GM19455 (cell line): Measurements from ENCODE around the gene CTBP2.
"Not testable (repeated sequence)": the region's sequence is repeated elsewhere in the genome, so short reads cannot be mapped to it uniquely, and the experiment has no call there.

Experiments used
- ATAC-seq: cut with Tn5 transposase; IDR thresholded peaks from one replicate; pipeline ENCODE4 v1.9.1; 2021; ENCODE audit not compliant: unreplicated experiment

CTBP2 gene

DNA sequence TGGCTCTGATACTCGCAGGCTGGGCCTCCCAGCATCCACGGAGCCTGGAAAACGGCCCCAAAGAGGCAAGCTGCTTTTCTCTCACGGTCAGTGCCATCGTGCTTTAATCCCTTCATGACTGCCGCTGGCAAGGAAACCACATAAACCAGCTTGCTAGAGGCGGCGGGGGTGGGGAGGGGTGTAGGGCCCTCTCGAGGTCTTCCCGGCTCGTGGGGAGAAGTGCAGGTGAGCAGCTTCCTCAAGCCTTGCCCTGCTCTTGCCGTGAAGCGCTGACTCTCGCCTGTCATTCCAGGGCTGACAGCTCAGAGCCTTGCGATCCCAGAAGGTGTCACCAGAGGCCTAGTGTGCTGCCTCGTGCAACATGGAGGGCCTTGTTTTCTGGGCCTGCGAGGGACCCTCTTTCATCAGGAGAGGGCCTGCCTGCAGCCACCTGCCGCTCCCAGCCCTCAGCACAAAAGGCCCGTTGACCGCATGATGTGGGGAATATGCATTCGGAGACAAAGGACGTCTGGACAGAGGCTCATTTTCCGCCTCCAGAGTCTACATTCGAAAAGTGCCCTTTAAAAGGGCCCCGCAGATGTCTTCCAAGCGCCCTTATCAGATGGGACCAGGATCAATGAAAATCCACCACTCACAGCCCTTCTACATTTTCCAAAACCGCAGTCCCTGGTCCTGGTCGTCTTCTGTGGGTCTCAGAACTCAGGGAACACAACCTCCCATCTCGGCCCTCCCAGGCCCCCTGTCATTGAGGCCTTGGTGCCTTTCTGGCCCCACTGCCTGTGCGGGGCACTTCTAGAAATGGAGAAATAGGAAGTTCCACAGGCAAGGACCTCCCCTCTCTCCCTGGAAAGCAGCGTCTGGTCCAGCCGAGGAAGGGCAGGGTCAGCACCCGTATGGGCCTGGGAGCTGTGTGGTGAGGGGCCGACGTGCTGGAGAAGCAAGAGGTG is 159.7 kb downstream of the CTBP2 start:
- ATAC-seq: no peak

DNA sequence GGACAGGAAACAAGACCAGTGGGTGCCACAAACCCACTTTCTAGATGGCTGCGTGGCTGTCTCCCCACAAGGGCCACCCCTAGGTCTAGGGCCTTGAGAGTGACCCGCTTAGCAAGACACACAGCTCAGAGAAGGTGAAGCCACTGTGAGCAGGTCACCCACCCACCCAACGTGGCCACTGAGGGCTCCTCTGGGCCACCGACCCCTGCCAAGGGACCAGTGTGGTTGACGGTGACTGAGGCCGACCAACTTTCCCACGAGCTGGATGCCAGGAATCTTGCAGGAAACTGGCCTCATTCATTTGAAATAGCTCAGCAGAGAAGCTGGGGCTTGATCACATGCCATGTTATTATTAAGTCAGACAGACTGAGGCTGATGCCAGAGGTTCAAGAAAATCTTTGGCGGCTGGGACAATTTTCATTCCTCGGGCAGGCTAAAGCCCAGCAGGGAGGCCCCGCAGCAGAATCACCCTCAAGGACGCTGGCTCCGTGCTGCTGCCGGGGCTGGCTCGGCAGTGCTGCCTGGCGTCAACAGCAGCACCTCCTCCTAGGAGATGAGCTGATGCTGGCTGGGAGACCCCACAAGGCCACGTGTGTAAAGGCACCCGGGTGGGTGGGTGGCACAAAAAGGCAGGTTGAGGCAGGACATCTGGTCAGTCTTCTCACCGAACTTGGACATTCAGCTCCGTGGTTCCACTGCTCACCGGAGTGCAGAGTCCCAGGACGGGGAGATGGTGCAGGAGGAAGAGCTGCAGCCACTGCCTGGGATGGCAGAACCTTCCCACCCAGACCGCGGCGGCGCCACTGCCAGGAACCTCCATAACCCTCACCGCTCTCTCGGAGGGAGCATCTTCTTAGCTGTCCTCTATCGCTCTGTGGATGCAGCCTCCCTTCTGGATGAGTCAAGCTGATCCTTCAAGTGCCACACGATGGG is 160.7 kb downstream of the CTBP2 start:
- no peak for ATAC-seq

DNA sequence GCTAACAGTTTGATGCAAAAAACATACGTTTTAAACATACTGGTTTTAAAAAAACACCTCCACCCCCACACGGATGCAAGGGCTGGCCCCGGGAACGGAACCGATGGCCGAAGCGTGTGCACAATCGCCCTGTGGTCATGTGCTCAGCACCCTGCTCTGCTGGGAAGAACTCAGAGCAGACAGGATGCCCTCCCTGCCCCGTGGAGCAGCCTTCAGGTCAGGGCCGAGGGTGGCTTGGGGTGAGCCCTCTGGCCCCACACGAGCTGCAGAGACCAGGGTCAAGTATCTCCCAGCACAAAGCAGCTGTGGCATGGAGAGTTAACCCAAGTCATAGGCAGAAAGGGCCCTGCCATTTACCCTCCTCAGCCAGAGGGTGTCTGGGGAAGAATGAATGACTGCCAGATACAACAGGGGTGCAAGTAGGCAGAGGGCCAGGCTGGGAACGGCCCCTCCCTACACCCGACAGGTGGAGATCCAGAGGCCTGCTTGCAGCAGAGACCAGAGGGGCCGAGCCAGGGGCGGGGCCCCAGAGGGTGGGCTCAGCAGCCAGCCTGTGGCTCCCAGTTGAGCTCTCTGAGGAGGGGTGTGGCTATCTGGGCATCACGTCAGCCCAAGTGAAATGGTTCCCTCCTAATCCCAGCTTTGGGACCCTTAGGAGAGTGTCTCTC is 161.6 kb downstream of the CTBP2 start:
- ATAC-seq: no peak

DNA sequence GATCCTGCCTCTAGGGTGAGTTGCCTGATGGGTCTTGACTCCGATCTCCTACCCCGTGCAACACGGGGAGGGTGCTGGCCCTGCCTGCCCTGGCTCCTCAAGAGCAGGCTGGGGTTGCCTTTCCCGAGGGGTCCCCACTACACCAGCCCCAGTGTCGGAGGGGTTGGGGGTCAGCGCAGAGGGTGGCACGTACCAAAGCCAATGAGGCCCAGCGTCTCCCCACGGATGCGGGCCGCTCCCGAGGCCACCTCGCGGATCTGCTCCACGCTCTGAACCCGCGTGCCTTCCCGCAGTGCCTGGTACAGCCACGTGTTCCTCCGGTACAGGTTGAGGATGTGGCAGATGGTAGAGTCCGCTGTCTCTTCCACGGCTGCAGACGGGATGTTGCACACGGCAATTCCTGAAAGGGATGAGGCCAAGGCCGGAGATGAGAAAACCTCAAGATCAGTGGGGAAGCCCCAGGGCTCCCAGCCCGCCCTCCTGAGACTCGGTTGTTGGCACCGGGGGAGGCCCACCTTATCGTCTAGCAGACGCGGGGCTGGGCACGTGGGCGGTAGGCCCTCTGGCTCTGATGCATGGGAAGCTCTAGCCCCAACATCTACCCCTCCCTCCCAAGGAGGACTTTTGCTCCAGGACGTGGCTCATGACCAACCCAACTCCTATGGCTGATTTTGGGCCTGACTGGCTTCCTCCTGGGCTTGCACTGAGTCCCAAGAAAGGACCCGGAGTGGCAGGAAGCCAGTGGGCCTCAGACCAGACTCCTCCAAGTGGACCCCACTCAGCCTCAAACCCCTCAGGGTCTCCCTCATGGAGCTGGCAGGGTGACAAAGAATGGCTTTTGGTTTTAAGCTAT is 162.4 kb downstream of the CTBP2 start:
- no peak for ATAC-seq

DNA sequence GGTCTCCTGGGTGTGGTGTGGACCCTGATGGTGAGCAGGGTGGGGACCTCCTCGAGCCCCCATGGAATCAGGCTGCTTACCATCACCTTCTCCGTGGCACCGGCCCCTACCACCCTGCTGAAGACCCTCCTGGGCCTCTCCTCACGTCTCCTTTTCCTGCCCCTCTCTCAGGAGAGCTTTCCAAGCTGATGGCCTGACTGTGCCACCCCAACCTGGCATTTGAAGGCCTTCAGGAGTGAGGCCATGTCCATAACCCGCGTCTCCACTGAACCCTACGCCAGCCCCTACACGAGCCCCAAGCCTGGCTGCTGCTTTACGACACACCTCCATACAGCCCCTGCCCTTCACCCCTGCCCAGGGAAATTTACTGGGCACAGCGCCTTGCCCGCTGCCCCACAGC is 163.1 kb downstream of the CTBP2 start:
- ATAC-seq: no peak

DNA sequence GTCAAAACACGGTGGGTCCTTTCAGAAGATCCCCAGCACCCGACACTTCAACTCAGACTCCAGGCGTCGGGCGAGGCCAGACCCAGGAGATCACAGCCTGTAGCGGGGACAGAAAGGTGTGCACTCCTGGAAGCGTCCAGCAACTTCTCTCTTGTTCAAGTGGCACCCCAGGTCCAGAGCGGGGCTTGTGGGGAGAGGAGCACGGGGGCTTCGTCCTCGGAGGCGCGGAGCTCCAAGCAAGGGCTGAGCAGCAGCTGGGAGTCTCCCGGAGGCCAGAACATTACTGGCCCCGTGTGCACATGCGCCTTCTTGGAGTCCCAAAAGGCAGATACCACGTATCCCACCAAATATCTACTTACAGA is 163.5 kb downstream of the CTBP2 start:
- no peak for ATAC-seq

DNA sequence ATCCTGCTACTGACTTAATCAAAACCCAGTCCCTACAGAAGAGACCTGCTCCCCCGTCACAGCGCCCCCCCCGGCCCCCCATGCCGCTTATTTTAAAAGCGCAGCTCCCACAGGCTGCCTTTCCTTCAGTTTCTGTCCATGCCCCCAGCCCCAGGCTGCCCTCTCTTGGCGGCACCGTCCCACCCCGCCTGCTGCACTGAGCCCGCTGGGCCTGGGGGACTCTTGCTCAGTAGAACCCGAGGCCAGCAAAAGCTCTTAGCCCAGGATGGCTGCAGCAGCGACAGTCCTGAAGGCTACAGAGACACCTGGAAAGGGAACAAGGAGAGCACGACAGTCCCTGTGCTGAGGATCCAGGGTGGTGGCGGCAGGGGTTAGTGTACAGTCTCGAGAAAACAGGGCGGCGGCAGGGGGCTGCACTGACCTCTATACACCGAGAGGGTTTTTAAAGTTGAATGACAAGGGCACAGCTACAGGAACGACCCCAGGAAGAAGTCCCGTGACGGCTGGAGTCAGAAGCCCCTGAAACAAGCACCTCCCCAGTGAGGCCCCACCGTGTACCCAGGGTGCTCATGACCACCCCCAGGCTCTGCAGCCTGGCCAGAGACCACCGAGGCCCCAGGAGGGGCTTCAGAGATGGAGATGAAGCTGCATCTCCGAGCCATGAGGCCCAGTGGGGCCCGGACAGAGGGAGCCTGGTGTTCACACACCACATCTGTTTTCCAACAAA is 164.1 kb downstream of the CTBP2 start:
- no peak for ATAC-seq

DNA sequence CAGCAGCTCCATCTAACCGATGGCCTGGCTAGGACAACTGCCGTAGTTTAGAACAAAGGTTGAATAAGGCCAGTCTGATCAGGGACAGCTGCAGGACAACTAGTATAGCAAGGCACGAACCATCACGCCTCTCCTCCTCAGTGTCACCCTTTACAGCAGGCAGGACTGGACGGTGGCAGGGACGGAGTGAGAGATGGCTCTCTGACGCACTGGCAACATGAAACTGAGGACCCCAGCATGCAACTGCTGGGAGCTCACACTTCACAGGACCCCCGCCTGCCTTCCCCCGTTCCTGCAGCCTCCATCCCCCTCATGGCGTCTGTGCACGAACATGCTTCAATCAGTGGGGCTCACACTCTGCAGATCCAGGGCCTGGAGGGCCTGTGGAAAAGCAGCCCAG is 164.8 kb downstream of the CTBP2 start:
- ATAC-seq: no peak

DNA sequence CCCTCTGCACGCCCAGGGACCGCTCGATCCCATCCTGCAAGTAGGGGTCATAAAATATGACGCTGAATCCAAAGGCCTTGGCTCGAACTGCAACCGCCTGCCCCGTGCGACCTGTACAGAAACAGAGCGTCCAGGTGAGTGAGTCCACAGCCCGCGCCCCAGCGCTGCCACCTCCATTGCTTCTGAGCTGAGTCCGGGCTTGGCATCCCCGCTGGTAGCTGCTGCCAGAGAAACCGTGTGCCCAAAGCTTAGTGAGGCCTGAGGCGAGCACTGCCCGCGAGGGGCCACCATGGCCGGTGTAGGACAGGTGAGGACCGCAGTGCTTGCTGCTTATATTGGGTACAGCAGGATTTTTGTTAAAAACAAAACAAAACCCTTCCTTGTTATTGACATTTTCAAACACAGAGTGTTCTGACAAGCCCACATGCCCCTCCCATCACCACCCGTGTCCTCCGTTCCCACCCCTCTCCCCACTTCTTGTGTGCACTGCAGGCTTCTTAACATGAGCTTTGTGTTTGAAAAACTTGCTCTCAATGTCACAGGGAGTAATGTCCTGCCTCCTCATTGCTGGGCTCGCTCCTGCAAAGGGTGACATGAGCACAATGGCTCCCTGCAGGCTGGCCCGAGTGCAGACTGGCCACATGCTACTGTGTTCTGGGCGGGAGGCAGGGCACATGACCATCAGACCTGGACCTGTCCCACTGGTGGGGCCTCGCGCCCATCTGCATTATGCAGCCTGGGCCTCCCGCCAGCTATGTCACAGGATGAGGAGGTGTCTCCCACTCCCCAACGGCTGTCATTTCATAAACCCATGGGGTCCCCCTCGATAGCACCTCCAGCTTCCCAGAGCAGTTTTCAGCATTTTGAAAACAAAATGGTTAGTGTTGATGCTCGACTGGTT is 165.5 kb downstream of the CTBP2 start:
- no peak for ATAC-seq

DNA sequence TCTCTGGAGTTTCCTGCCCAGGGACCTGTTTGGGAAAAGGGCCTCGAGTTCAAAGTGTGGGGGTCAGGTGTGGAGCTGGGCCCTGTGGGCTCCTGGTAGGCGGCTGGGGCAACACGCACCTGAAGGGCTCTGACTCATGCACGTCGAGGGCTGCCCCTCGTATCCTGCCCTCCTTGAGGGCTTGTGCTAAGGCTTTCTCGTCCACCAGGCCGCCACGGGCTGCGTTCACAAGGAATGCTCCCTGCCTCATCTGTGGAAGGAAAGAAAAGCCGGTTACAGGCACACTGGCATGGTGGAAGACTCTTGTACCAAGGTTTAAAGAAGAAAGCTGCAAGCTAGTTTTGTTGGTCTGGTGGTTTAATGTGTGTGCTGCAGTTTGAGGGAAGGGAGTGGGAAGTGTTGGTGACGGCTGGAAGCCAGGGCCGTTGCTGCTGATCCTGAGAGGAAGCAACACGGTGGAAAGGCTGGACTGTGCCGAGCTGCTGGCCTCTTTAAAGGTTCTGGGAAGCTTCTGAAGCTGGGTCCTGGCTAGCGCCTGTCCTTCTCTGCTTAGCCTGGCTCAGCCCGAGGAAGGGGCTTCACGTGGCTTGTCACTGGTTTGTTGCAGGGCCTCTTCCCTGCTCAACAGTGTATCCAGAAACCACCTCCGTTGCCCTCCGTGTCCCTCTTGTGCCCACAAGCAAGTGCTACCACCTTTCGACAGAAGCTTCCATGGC is 166.5 kb downstream of the CTBP2 start:
- no peak for ATAC-seq

DNA sequence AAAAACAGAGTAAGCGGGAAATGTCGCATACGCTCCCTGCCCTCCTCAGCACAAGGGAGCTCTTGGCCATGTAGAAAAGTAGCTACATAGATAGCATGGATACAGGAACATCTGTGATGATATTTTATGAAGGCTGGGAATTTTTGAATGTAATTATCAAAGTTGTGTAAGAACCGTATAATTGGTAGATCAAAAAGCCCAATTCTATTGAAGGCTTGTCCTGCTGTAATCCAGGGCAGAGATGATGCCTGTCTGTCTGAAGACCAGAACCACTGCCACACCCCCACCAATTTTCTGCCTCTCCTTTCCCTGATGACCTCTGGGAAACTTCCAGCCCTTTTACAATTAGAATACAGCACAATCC is 167.0 kb downstream of the CTBP2 start:
- ATAC-seq: no peak

DNA sequence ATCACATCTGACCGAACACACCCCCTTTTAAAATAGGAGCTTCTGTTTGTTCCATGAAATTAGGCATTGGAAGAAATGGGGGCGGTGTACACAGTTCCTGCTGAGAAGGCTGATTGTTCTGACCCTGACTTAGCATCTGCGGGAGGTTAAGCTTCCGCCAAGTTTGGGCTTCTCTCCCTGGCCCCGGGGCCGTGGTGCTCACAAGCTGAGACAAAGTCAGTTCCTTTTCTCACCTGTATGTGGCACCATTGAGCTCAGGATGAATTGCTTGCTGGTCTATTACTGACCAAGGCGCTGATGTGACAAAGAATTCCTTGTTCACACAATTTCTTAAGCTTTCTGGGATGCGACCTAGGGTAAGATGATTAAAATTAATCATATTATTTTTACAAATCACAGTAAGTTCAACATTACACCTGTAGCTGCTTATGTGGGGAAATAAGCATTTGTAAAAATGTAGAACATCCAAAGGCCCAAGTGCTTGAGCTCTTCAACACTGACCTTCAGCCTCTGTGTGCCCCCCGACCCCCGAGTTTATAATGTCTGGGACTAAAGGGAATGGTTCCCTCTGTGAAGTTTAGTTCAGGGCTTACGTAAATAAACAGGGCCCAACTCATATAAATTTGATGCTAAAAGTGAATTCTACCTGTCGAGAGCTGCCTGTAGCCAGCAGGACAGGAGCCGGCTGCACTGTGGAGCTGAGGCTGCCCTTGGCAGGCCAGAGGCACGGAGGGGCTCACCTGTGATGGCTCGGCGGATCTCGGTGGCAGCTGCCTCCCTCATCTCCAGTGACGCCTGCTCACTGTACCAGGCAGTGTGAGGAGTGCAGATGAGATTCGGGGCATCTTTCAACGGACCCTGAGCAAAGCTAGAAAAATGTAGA is 167.7 kb downstream of the CTBP2 start:
- ATAC-seq: peak; percentile 66

DNA sequence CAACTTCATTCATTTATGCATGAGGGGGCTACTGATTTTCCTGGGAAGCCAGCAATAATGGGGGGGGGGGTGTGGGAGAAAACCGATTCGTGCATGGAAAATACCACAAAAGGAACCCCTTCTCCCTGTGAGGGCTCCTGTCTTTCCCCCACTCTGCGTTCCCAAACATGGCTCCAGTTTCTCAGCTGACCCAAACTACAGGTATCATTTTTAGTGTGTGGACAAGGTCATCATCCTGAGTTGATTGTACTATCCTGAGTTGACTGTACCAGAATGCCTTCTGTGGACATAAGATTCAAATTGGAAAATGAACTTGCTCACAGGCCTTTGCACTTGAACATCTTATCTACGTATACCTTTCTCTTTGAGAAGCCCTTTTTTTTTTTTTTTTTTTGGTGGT is 168.5 kb downstream of the CTBP2 start:
- ATAC-seq: no peak

DNA sequence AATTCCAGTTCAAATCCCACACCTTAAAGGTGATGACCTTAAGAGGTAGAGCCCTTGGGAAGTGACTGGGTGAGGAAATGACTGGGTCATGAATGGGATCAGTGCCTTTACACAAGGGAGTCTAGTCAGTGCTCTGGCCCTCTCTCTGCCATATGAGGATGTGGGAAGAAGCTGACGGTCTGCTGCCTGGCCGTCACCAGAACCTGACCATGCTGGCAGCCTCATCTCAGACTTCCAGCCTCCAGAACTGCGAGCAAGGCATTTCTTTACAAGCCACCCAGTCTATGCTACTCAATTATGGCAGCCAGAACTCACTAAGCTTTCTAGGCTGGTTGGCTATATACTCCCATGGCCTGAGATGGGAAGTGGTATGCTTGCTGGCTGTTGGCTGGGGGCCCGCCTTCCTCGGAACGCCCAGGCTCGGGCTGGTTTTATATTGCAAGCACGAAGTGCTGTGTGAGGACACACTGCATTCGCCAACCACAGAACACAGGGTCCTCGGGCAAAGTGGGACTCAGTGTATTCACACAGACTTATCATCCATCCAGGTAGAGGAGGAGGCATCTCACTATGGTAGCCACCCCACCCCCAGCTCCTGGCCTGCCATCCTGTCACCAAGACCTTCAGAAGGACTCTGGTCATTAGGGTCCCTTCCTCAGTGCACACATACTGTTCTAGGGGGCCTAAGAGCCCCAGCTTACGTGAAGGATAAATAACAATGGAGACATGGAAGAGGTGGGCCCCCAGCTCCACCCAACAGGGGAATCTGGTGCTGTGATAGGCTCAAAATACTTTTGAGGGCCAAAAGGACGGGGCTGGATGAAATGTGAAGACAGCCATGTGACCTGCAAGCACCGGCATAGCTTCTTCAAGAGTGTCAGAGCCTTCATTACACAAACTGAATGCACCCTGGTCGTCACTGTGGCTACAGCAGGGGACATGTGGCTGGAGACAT is 169.4 kb downstream of the CTBP2 start:
- ATAC-seq: no peak

DNA sequence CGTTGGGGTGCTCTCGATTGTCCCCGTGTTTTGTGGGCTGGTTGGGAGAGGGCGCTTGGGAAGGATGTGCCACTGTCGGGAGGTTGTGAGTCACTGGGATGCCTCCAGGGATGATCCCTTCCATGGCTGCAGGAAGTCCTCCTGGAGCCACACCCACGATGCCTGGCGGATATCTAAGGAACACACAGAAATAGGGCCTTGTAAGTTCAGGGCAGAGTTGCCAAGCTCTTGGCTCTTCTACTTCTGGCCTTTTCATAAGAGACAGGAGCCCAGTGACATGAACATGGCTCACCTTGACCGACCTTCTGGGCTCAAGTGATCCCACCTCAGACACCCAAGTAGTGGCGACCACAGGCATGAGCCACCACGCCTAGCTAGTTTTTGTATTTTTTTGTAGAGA is 170.8 kb downstream of the CTBP2 start:
- ATAC-seq: no peak

DNA sequence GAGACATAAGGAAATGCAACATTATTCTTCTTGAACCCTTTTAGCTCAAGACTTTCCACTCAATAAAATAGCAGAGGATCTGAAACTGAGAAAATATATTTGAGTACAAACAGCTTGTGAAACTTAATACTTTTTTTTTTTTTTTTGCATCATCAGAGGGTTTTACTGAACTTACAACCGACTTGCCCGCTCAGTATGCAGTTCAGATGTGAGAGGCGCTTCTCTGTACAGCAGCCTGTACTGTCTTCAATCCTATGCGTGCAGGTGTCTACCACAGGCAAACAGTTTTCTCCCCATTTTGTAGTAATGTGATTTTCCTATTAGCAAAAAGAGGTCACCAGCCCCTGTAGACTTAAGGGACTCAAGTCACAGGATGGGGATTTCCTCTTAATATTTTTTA is 171.6 kb downstream of the CTBP2 start:
- not testable (repeated sequence) for ATAC-seq
